ENCODE results near the gene SELE. TPM values are rescaled to one million over a fixed set of nuclear protein-coding genes. Genes with fewer than 3 reads are reported as not detected.
"Not testable (repeated sequence)": the region's sequence is repeated elsewhere in the genome, so short reads cannot be mapped to it uniquely, and the experiment has no call there.

SELE gene
- polyA plus RNA-seq, 6 donors from 2014 or later, result 0.09 TPM; not detected in 5

DNA sequence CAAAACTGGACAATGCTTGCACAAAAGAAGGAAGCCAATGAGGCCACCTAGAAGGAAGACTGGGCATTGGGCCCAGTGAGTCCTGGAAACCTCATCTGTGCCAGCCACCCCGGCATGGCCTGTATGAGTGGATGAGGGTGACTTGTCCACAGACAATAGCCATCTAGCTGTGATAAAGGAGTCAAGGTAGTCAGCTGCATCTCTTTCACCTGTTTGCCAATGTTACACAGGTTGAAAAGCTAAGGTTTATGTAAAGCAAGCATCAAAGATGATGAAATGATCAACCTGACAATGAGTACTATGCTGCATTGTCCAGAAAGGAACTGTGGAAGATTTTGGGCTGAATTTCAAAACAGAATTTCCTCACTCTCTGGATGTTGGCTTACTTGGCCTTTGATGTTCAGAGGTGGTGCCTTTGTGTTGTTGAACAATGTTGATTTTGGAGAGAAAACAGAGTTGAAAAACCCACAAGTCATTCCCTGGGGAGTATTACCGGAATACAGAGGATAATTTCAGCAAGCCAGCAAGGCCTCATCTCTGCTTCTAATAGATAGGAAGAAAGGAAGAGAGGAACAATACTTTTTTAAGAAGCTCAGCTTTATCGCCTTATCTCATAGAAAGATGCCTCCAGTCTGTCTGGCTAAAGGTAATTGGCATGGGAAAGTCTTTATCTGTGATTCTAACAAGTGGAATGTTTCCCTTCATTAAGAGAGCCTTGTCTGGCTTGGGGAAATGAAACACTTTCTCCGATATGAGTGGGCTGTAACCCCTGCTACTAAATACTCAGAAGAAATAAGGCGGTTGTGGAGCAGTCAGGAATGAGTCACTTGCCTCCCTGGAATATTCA, 11.4 kb upstream of the SELE start:
- Mint-ChIP-seq H3K27me3 (peaks cover 7 to 12% (median 9%) of the 10 kb centered on the region in 3 donors), H3K36me3 (peaks cover 7 to 8% of the 10 kb centered on the region in 2 donors), H3K27ac (peak overlapping the region in 1 of 6 donors; percentile 38), H3K9me3 (peaks cover 0 to 8% (median 6%) of the 10 kb centered on the region in 7 donors), H3K4me3 (no peak overlapping the region), H3K4me1 (no peaks in the 10 kb centered on the region)
- DNase-seq (no peak), ATAC-seq (ENCODE audit: low read depth in 2 of 2) (no peak)

DNA sequence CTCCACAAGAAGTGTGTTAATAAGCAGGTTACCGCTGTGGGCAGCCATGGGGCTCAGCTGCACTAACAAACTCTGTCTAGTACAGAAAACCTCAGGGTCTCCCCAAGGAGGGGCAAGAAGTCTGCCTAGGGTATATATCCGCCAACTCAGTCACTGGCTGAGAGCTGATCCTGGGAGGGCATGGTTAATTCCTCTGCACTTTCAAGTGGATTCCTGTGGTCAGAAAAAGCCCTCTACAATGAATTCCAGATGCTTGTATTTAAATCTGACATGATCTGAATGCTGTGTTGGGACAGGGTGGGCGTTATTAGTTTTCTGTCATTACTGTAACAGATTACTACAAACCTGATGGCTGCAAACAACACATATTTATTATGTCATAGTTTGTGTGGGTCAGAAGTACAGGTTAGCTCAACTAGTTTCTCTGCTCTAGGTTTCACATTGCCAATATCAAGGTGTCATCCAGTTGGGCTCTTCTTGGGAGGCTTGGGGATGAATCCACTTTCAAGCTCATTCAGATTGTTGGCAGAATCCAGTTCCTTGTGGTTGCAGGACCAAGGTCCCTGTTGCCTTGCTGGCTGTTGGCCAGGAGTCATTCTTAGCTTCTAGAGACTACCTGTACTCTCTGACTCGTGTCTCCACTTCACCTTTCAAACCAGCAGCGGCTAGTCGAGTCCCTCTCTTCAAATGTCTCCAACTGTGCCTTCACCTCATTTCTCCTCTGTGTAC, 8.0 kb upstream of the SELE start:
- DNase-seq (no peak), ATAC-seq (ENCODE audit: low read depth in 2 of 2) (no peak)
- H3K4me3 Mint-ChIP-seq, result no peak overlapping the region
- H3K4me1 Mint-ChIP-seq, result peaks cover 0 to under 1% (median 0%) of the 10 kb centered on the region in 3 donors
- H3K36me3 Mint-ChIP-seq, result peaks cover 7 to 8% of the 10 kb centered on the region in 2 donors
- no peak overlapping the region for H3K27ac Mint-ChIP-seq
- peaks cover 0 to 8% (median 6%) of the 10 kb centered on the region in 7 donors for H3K9me3 Mint-ChIP-seq
- H3K27me3 Mint-ChIP-seq, result peaks cover 15 to 23% (median 18%) of the 10 kb centered on the region in 3 donors

DNA sequence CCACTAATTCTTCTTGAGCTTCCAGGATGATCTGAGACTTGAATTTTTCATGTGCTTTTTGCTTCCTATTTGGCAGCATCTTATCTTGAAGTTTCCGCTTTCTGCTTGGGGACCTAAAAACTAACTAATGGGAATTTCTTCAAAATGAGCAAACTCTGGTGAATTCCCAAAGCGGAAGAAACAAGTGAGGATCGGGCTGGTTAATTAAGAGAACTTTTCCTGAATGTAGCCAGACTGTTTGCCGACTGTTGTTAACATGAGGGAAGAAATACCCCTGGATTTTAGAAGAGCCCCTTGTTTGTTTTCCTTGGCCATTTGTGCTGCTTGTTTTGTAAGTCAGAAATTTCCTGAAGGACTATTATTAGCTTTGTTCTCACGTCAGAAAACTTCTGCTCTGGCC, 6.1 kb upstream of the SELE start:
- Mint-ChIP-seq H3K4me3 (no peak overlapping the region), H3K27me3 (peaks cover 15 to 27% (median 23%) of the 10 kb centered on the region in 3 donors), H3K9me3 (peaks cover 0 to 8% (median 6%) of the 10 kb centered on the region in 7 donors), H3K36me3 (peaks cover 7 to 8% of the 10 kb centered on the region in 2 donors), H3K4me1 (peaks cover 0 to 4% (median 3%) of the 10 kb centered on the region in 3 donors), H3K27ac (no peak overlapping the region)
- DNase-seq, result no peak
- ATAC-seq (ENCODE audit: low read depth in 2 of 2), result no peak

DNA sequence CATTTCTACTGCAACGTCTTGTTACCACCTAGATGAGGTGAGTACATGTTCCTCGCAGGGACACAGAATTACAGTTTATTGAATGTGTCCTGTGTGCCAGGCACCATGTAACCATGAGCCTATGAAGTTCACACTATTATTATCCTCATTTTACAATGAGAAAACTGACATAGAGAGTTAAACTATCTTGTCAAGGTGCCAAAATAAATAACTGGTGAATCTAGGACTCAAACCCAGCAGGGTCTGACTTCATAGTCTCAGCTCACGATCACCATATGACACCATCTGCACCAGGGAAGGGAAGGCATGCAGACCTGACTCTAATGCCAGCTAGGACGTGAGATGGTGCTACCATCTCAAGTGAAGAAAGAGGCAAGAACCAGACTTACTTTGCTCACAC, 2.4 kb downstream of the SELE start:
- H3K9me3 Mint-ChIP-seq, result no peaks in the 10 kb centered on the region
- peaks cover 0 to under 1% (median 0%) of the 10 kb centered on the region in 3 donors for H3K4me1 Mint-ChIP-seq
- peaks cover 17 to 28% (median 23%) of the 10 kb centered on the region in 3 donors for H3K27me3 Mint-ChIP-seq
- no peak for ATAC-seq (ENCODE audit: low read depth in 2 of 2)
- H3K27ac Mint-ChIP-seq, result peak overlapping the region in 1 of 6 donors; percentile 82
- no peak overlapping the region for H3K4me3 Mint-ChIP-seq
- H3K36me3 Mint-ChIP-seq, result no peaks in the 10 kb centered on the region
- DNase-seq, result no peak

DNA sequence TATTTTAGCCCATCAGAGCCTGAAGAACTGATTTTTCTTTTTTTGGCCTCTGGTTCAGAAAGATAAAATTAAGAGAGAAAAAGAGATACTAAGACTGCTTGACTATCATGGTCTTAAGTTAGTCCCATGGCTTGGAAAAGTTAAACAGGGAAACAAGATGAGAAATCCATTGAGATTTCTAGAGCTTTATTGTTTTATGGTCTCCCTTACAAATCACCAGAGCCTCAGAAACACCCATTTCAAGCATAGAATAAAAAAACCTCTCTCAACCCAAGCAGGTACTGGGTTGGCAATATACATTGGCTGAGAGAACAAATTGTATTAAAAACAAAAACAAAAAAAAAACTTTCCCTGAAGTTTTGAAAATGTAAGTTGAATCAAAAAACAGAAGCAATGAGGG, 3.9 kb downstream of the SELE start:
- DNase-seq (no peak), ATAC-seq (ENCODE audit: low read depth in 2 of 2) (no peak)
- no peak overlapping the region for H3K4me3 Mint-ChIP-seq
- H3K27ac Mint-ChIP-seq, result no peak overlapping the region
- no peaks in the 10 kb centered on the region for H3K9me3 Mint-ChIP-seq
- no peaks in the 10 kb centered on the region for H3K36me3 Mint-ChIP-seq
- H3K4me1 Mint-ChIP-seq, result no peaks in the 10 kb centered on the region
- peaks cover 17 to 32% (median 21%) of the 10 kb centered on the region in 3 donors for H3K27me3 Mint-ChIP-seq

DNA sequence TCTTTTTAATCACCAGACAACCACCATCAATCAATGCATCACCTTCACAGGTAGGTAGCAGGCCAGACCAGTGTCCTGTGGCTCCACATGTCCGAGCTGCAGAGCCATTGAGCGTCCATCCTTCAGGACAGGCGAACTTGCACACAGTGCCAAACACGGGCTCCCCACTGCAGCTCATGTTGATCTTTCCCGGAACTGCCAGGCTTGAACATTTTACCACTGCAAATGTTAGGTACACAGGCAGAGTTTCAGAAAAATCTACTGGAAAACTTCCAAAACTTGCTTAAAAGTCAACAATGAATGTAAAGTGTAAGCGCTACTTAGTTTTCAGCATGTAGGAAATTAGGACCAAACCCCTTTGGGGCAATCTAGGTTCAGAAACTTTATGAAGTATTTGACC, 6.6 kb downstream of the SELE start:
- Mint-ChIP-seq H3K4me1 (no peaks in the 10 kb centered on the region), H3K27ac (no peak overlapping the region), H3K27me3 (peaks cover 12 to 19% (median 15%) of the 10 kb centered on the region in 3 donors), H3K36me3 (no peaks in the 10 kb centered on the region), H3K4me3 (no peak overlapping the region), H3K9me3 (no peaks in the 10 kb centered on the region)
- DNase-seq (no peak), ATAC-seq (ENCODE audit: low read depth in 2 of 2) (no peak)

DNA sequence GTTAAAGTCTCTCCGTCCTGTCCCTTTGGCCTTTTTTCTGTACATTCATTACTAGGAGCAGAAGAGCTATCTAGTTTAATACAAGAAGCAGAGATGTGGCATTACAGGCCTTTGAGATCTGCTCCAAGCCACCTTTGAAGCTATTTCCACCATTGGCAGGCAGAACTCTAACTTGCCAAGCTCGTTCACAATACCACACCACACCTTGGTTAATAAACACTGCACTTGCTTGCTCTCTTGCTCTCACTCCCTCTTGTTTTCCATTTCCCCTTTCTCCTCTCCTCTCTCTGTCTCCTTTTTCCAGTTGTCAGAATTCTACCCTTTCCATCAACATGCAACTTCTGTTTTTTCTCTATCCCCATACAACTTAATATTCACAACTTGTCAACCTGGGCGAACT, 7.0 kb downstream of the SELE start:
- no peaks in the 10 kb centered on the region for H3K4me1 Mint-ChIP-seq
- peaks cover 0 to 4% of the 10 kb centered on the region in 2 donors for H3K36me3 Mint-ChIP-seq
- H3K27me3 Mint-ChIP-seq, result peaks cover 11 to 18% (median 15%) of the 10 kb centered on the region in 3 donors
- no peak for DNase-seq
- ATAC-seq (ENCODE audit: low read depth in 2 of 2), result no peak
- no peaks in the 10 kb centered on the region for H3K9me3 Mint-ChIP-seq
- H3K27ac Mint-ChIP-seq, result no peak overlapping the region
- no peak overlapping the region for H3K4me3 Mint-ChIP-seq

DNA sequence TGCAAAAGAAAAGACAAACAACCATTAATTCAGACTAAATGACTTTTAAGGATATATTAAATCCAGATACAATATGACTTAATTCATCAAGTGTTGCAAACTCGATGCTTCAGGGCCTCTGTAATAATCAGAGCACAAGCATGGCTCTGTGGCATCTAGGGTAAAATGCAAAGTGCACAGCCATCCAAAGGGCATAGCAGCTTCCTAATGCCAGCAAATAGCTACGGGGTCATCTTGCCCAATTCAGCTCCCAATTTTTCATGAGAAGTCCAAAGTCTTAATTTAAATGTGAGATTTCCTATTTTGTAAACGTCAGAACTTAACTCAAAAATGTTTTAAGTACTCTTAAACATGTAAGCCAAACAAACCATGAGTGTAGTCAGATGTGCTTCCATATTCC, 7.9 kb downstream of the SELE start:
- H3K27ac Mint-ChIP-seq, result no peak overlapping the region
- H3K36me3 Mint-ChIP-seq, result peaks cover 0 to 10% of the 10 kb centered on the region in 2 donors
- no peaks in the 10 kb centered on the region for H3K4me1 Mint-ChIP-seq
- ATAC-seq (ENCODE audit: low read depth in 2 of 2) (no peak), DNase-seq (no peak)
- no peak overlapping the region for H3K4me3 Mint-ChIP-seq
- no peaks in the 10 kb centered on the region for H3K9me3 Mint-ChIP-seq
- H3K27me3 Mint-ChIP-seq, result peaks cover 6 to 10% (median 8%) of the 10 kb centered on the region in 3 donors

DNA sequence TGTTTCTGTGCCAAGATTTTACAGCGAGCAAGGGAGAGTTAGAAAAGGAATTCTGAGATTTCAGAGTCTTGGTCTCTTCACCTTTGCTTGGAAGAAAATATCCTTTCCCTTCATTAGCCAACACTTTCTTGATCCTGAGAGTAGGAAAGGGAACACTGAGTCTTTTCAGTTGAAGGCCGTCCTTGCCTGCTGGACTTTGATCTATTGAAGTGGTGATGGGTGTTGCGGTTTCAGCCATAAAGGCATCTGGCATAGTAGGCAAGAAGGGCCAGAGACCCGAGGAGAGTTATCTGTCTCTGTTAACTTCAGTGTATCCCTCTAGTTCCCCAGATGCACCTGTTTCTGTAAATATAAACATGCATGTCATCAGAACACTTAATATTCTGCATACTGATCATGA, 9.7 kb downstream of the SELE start:
- H3K36me3 Mint-ChIP-seq, result peaks cover 0 to 10% of the 10 kb centered on the region in 2 donors
- no peaks in the 10 kb centered on the region for H3K9me3 Mint-ChIP-seq
- peaks cover 6 to 10% (median 8%) of the 10 kb centered on the region in 3 donors for H3K27me3 Mint-ChIP-seq
- ATAC-seq (ENCODE audit: low read depth in 2 of 2) (no peak), DNase-seq (no peak)
- no peaks in the 10 kb centered on the region for H3K4me1 Mint-ChIP-seq
- no peak overlapping the region for H3K27ac Mint-ChIP-seq
- H3K4me3 Mint-ChIP-seq, result no peak overlapping the region

DNA sequence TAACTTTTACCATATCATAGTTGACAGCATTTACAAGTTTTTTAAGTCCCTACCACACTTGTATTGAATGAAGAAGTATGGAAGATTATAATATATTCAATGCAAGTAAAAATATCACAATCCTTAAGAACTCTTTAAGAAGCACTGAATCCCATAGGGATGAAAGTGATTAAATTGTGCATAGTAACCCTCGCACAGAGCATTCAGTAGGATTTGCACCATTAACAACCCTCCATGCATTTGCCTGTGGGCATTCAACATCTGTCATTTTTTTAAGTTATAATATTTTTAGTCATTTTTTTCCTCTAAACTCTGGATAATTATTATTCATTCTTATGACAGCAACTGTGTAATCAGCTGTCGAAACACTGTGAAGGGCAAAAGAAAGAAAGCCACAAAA, 10.1 kb downstream of the SELE start:
- Mint-ChIP-seq H3K4me3 (no peak overlapping the region), H3K36me3 (peaks cover 0 to 11% of the 10 kb centered on the region in 2 donors), H3K27ac (no peak overlapping the region), H3K9me3 (no peaks in the 10 kb centered on the region), H3K4me1 (no peaks in the 10 kb centered on the region), H3K27me3 (peaks cover 8 to 10% (median 9%) of the 10 kb centered on the region in 3 donors)
- ATAC-seq (ENCODE audit: low read depth in 2 of 2) (no peak), DNase-seq (no peak)

DNA sequence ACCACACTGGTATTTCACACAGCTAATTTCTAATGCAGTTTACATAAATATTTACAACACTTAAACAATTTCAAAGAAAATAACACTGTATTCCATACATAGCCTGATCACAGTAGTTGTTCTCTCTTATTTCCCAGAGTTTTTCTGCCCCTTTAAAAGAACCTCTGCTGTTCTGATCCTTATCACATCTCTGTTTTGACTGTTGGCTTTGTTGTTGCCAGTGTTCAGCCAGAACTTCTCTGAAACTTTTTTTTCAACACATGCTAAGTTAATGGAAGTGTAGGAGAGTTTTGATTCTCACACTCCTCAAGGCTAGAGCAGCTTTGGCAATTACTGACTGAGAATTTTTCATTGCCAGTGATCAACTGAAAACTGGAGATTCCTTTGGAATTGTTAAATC, 11.1 kb downstream of the SELE start:
- DNase-seq (no peak), ATAC-seq (ENCODE audit: low read depth in 2 of 2) (no peak)
- no peaks in the 10 kb centered on the region for H3K4me1 Mint-ChIP-seq

DNA sequence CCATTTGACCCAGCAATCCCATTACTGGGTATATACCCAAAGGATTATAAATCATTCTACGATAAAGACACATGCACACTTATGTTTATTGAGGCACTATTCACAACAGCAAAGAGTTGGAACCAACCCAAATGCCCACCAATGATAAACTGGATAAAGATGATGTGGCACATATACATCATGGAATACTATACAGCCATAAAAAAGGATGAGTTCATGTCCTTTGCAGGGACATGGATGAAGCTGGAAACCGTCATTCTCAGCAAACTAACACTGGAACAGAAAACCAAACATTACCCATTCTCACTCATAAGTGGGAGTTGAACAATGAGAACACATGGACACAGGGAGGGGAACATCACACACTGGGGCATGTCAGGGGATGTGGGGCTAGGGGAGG, 18.8 kb downstream of the SELE start:
- not testable (repeated sequence) for H3K36me3 Mint-ChIP-seq; H3K27ac Mint-ChIP-seq; ATAC-seq (ENCODE audit: low read depth in 2 of 2); DNase-seq; H3K4me3 Mint-ChIP-seq
- peaks cover 0 to 28% (median 18%) of the 10 kb centered on the region in 7 donors for H3K9me3 Mint-ChIP-seq
- peaks cover 9 to 11% (median 10%) of the 10 kb centered on the region in 3 donors for H3K4me1 Mint-ChIP-seq
- peaks cover 0 to 22% (median 11%) of the 10 kb centered on the region in 3 donors for H3K27me3 Mint-ChIP-seq

More for the DNA sequence above, 11.1 kb downstream of the SELE start:
- no peak overlapping the region for H3K4me3 Mint-ChIP-seq
- no peak overlapping the region for H3K27ac Mint-ChIP-seq
- H3K9me3 Mint-ChIP-seq, result no peaks in the 10 kb centered on the region
- H3K27me3 Mint-ChIP-seq, result peaks cover 8 to 15% (median 10%) of the 10 kb centered on the region in 3 donors
- peaks cover 0 to 16% of the 10 kb centered on the region in 2 donors for H3K36me3 Mint-ChIP-seq

DNA sequence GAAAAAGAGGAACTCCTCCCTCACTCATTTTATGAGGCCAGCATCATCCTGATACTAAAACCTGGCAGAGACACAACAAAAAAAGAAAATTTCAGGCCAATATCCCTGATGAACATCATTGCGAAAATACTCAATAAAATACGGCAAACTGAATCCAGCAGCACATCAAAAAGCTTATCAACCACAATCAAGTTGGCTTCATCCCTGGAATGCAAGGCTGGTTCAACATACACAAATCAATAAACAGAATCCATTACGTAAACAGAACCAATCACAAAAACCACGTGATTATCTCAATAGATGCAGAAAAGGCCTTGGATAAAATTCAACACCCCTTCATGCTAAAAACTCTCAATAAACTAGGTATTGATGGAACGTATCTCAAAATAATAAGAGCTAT, 20.8 kb downstream of the SELE start:
- H3K27me3 Mint-ChIP-seq, result peaks cover 0 to 13% (median 11%) of the 10 kb centered on the region in 3 donors
- H3K4me1 Mint-ChIP-seq, result peaks cover 17 to 24% (median 23%) of the 10 kb centered on the region in 3 donors
- peak overlapping the region in 1 of 8 donors; percentile 97 for H3K4me3 Mint-ChIP-seq
- H3K27ac Mint-ChIP-seq; ATAC-seq (ENCODE audit: low read depth in 2 of 2); DNase-seq: not testable (repeated sequence)
- H3K36me3 Mint-ChIP-seq, result peaks cover 15 to 16% of the 10 kb centered on the region in 2 donors
- H3K9me3 Mint-ChIP-seq, result peaks cover 0 to 28% (median 18%) of the 10 kb centered on the region in 7 donors

Data from naive B cell (primary cell).